Measurements from ENCODE around the gene LIPE. TPM values are rescaled to one million over a fixed set of nuclear protein-coding genes. Genes with fewer than 3 reads are reported as not detected.

Gene LIPE
- polyA plus RNA-seq, 1 donor (not counting 4 experiments of a cell fraction or from before 2014, with no cell fraction given), result 6.1 TPM

DNA sequence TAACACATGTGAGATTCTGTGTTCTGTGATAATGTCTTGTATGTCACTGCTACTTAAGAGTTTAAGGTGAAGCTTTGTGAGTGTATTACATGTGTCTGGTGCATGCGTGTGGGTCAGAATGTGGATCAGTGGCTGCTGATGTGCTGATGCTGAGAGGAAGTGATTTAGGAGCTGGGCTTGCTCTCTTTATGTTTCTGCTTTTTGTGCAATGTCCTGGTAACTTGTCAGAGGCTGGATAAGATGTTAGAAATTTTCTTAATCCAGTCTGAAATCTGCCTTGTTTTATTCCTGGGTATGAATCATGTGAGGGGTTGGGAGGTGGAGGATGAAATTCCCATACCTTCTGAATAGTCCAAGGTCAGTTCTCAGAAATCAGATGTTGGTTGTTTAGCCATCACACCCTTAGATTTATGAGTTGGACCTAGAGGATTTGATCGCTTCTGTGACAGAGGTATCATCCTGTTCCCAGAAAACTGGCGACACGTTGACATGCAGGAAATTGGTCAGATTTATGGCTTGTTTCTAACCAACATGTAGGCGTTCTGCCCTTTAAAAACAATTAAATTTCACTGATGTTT, 40.1 kb upstream of the LIPE start:
- Histone ChIP-seq H3K79me2 (ENCODE audit: control insufficient read depth, insufficient read depth, low read length) (no peaks in the 10 kb centered on the region), H3K9me1 (ENCODE audit: control insufficient read depth, extremely low read depth, insufficient read depth, low read length) (no peaks in the 10 kb centered on the region), H3K9me3 (ENCODE audit: control insufficient read depth, low read depth, low read length) (no peaks in the 10 kb centered on the region), H4K20me1 (ENCODE audit: control insufficient read depth, extremely low read depth, insufficient read depth, low read length) (no peaks in the 10 kb centered on the region), H3K4me3 (ENCODE audit: control insufficient read depth in 2 of 3, extremely low read depth in 1 of 3, insufficient read depth in 2 of 3, low read depth in 1 of 3, low read length in 3 of 3) (no peak overlapping the region), H3K4me2 (ENCODE audit: control insufficient read depth, extremely low read depth, insufficient read depth, low read depth, low read length) (no peak overlapping the region), H3K27me3 (ENCODE audit: control insufficient read depth, extremely low read depth, insufficient read depth, low read length) (no peaks in the 10 kb centered on the region), H3K36me3 (ENCODE audit: control insufficient read depth in 2 of 2, extremely low read depth in 1 of 2, insufficient read depth in 2 of 2, low read length in 2 of 2) (no peaks in the 10 kb centered on the region), H3K4me1 (ENCODE audit: control insufficient read depth, extremely low read depth, insufficient read depth, low read length) (peaks cover 5% of the 10 kb centered on the region), H3K9ac (ENCODE audit: control insufficient read depth, extremely low read depth, insufficient read depth, low read length) (no peak overlapping the region), H2AFZ (ENCODE audit: control insufficient read depth, low read length) (no peak overlapping the region), H3K27ac (ENCODE audit: control insufficient read depth, insufficient read depth, low read length) (no peak overlapping the region)
- dilution Hi-C loops (cut with MboI; ENCODE audit: extremely low pct_ligation_motif_present, low sequenced_read_pairs), result no loop called here
- FAIRE-seq (no peak), DNase-seq (ENCODE audit: low read depth, low spot score) (no peak)
- TF ChIP-seq, protein P1, sequence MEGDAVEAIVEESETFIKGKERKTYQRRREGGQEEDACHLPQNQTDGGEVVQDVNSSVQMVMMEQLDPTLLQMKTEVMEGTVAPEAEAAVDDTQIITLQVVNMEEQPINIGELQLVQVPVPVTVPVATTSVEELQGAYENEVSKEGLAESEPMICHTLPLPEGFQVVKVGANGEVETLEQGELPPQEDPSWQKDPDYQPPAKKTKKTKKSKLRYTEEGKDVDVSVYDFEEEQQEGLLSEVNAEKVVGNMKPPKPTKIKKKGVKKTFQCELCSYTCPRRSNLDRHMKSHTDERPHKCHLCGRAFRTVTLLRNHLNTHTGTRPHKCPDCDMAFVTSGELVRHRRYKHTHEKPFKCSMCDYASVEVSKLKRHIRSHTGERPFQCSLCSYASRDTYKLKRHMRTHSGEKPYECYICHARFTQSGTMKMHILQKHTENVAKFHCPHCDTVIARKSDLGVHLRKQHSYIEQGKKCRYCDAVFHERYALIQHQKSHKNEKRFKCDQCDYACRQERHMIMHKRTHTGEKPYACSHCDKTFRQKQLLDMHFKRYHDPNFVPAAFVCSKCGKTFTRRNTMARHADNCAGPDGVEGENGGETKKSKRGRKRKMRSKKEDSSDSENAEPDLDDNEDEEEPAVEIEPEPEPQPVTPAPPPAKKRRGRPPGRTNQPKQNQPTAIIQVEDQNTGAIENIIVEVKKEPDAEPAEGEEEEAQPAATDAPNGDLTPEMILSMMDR (optimal IDR thresholded peaks at IDR 0.05 in 1 of 3, IDR thresholded peaks at IDR 0.05 in 1 of 3, conservative IDR thresholded peaks at IDR 0.05 in 1 of 3; ENCODE audit: extremely low read depth in 1 of 3, insufficient read depth in 2 of 3, low read length in 3 of 3), result no peak
- TF ChIP-seq EZH2 (IDR thresholded peaks at IDR 0.05; ENCODE audit: low read length), result no peak

GRCh38 chr19:42466521-42467182, 39.5 kb upstream of the LIPE start:
- H3K4me2 ChIP-seq (ENCODE audit: control insufficient read depth, extremely low read depth, insufficient read depth, low read depth, low read length), result no peak overlapping the region
- H3K9me1 ChIP-seq (ENCODE audit: control insufficient read depth, extremely low read depth, insufficient read depth, low read length), result no peaks in the 10 kb centered on the region
- no peaks in the 10 kb centered on the region for H3K36me3 ChIP-seq (ENCODE audit: control insufficient read depth in 2 of 2, extremely low read depth in 1 of 2, insufficient read depth in 2 of 2, low read length in 2 of 2)
- no peaks in the 10 kb centered on the region for H3K27me3 ChIP-seq (ENCODE audit: control insufficient read depth, extremely low read depth, insufficient read depth, low read length)
- DNase-seq (ENCODE audit: low read depth, low spot score) (no peak), FAIRE-seq (no peak)
- no peak overlapping the region for H2AFZ ChIP-seq (ENCODE audit: control insufficient read depth, low read length)
- H3K79me2 ChIP-seq (ENCODE audit: control insufficient read depth, insufficient read depth, low read length), result no peaks in the 10 kb centered on the region
- no peaks in the 10 kb centered on the region for H3K9me3 ChIP-seq (ENCODE audit: control insufficient read depth, low read depth, low read length)
- H3K4me1 ChIP-seq (ENCODE audit: control insufficient read depth, extremely low read depth, insufficient read depth, low read length), result peaks cover 5% of the 10 kb centered on the region
- H3K9ac ChIP-seq (ENCODE audit: control insufficient read depth, extremely low read depth, insufficient read depth, low read length), result no peak overlapping the region
- no peak overlapping the region for H3K4me3 ChIP-seq (ENCODE audit: control insufficient read depth in 2 of 3, extremely low read depth in 1 of 3, insufficient read depth in 2 of 3, low read depth in 1 of 3, low read length in 3 of 3)
- TF ChIP-seq EZH2 (IDR thresholded peaks at IDR 0.05; ENCODE audit: low read length), result no peak
- TF ChIP-seq, protein P1 (optimal IDR thresholded peaks at IDR 0.05 in 1 of 3, IDR thresholded peaks at IDR 0.05 in 1 of 3, conservative IDR thresholded peaks at IDR 0.05 in 1 of 3; ENCODE audit: extremely low read depth in 1 of 3, insufficient read depth in 2 of 3, low read length in 3 of 3), result no peak
- H4K20me1 ChIP-seq (ENCODE audit: control insufficient read depth, extremely low read depth, insufficient read depth, low read length), result no peaks in the 10 kb centered on the region
- dilution Hi-C loops (cut with MboI; ENCODE audit: extremely low pct_ligation_motif_present, low sequenced_read_pairs), result no loop called here
- H3K27ac ChIP-seq (ENCODE audit: control insufficient read depth, insufficient read depth, low read length), result no peak overlapping the region

Measured in keratinocyte (primary cell).